Measurements from ENCODE around the gene TP53BP2.

TP53BP2 gene

GRCh38 chr1:223853275-223853674, 7.5 kb upstream of the TP53BP2 start:
- no peak for DNase-seq (ENCODE audit: low spot score)
- no peak for TF ChIP-seq CTCF (conservative IDR thresholded peaks at IDR 0.05; ENCODE audit: low read depth)
- CTCF ChIA-PET, result interaction anchor here (1.2 kb wide), 1 partner anchor 42 kb away, joined by 3 read pairs; no protein-coding TSS in a partner anchor
- POLR2A ChIA-PET (ENCODE audit: low non-redundant PET), result no interaction called here
- H3K27ac ChIP-seq, result no peak overlapping the region

- no peak for TF ChIP-seq CTCF (conservative IDR thresholded peaks at IDR 0.05; ENCODE audit: low read depth)
- no peak overlapping the region for H3K27ac ChIP-seq
- ChIA-PET CTCF (no interaction called here), POLR2A (ENCODE audit: low non-redundant PET) (no interaction called here)
- no peak for DNase-seq (ENCODE audit: low spot score)
Measured at GRCh38 chr1:223852337-223852736, 6.6 kb upstream of the TP53BP2 start.

- TF ChIP-seq CTCF (conservative IDR thresholded peaks at IDR 0.05; ENCODE audit: low read depth), result no peak
- POLR2A ChIA-PET (ENCODE audit: low non-redundant PET), result no interaction called here
- DNase-seq (ENCODE audit: low spot score), result no peak
- no peak overlapping the region for H3K27ac ChIP-seq
- CTCF ChIA-PET, result interaction anchor here (0.6 kb wide), 1 partner anchor 189 kb away, joined by 3 read pairs; no protein-coding TSS in a partner anchor
Measured at GRCh38 chr1:223849352-223850254, 3.9 kb upstream of the TP53BP2 start.

- TF ChIP-seq CTCF (conservative IDR thresholded peaks at IDR 0.05; ENCODE audit: low read depth), result no peak
- CTCF ChIA-PET, result no interaction called here
- DNase-seq (ENCODE audit: low spot score), result no peak
- no peak overlapping the region for H3K27ac ChIP-seq
- POLR2A ChIA-PET (ENCODE audit: low non-redundant PET), result no interaction called here
Measured at GRCh38 chr1:223848536-223848935, 2.8 kb upstream of the TP53BP2 start.

- POLR2A ChIA-PET (ENCODE audit: low non-redundant PET), result no interaction called here
- H3K27ac ChIP-seq, result no peak overlapping the region
- DNase-seq (ENCODE audit: low spot score), result no peak
- TF ChIP-seq CTCF (conservative IDR thresholded peaks at IDR 0.05; ENCODE audit: low read depth), result no peak
- CTCF ChIA-PET, result interaction anchor here (1.4 kb wide), 1 partner anchor 12 kb away, joined by 4 read pairs; no protein-coding TSS in a partner anchor
Measured at GRCh38 chr1:223847781-223848345, 2.1 kb upstream of the TP53BP2 start.

GRCh38 chr1:223845037-223845809, 524 bp downstream of the TP53BP2 start:
- CTCF ChIA-PET, result interaction anchor here (0.5 to 2.0 kb wide), 8 partner anchors 29 to 1321 kb away, joined by 3 to 10 read pairs (median 4); no protein-coding TSS in a partner anchor
- peak overlapping the region; percentile 95 for H3K27ac ChIP-seq
- POLR2A ChIA-PET (ENCODE audit: low non-redundant PET), result no interaction called here
- DNase-seq (ENCODE audit: low spot score), result no peak
- TF ChIP-seq CTCF (conservative IDR thresholded peaks at IDR 0.05; ENCODE audit: low read depth), result no peak

Data from RWPE1 (cell line).